H7 (cell line): ENCODE measurements around the gene FAM222A. TPM values are rescaled to one million over a fixed set of nuclear protein-coding genes. Genes with fewer than 3 reads are reported as not detected.

ENCODE experiments used
- DNase-seq: peaks from one replicate; pipeline ENCODE4 v3.0.0; 2012
- H3K27me3 ChIP-seq: 2 replicates; pipeline ENCODE4 v1.6.0; 2011; ENCODE audit warnings: mild to moderate bottlenecking, low read length; ENCODE audit not compliant: control insufficient read depth, insufficient read depth
- H3K36me3 ChIP-seq: replicated peaks from 2 replicates; pipeline ENCODE4 v1.5.1; 2011; ENCODE audit warnings: low read length; ENCODE audit not compliant: control insufficient read depth, insufficient read depth
- H3K4me3 ChIP-seq: 2 replicates; pipeline ENCODE4 v1.5.1; 2011; ENCODE audit warnings: low read depth, mild to moderate bottlenecking, control low read depth, low read length, moderate library complexity; ENCODE audit not compliant: insufficient read depth
- total RNA-seq: library from RNA; depleted of rRNA; stranded (reverse); fragments of >200 nt; shearing (Covaris generic); gene quantifications from 2 replicates; pipeline ENCODE4 v1.2.3, GENCODE V29; 2014

The FAM222A gene
- total RNA-seq, 1 experiment from 2014 or later = 3.7 TPM

DNA sequence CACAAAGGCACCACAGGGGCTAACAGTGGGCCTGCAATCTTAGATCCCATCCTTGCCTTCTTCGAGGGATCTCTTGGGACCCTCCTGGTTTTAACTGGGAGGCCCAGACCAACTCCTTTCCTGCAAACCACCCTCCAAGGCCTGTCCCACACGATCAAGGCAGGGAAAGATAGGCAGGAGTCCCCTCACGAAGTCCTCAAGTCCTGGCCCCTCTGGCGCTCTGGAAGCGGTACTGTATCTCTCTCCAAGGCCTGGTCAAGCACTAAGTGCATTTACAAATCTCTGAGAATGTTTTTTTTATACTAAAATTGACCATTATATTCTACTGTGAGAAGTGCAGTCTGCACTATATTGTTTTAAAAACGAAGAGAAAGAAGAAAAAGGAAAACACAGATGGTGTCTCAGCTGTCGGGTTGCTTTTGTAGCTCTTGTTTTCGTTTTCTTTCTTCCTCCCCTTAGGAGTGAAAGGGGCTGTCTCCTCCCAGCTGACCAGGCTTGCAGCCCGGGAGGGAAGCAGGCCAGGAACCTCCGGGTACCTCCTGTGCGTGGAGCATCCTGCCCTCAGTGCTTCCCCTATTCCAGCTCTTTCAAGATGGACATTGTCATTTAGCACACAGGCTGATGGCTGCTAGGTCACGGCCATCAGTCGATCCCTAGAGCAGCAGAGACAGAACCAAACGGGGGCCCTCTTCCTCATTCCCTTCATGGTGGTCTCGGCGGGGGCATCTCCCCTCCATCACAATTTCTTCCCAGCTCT lies 56.7 kb downstream of the FAM222A start:
- H3K36me3 ChIP-seq = no peaks in the 10 kb centered on the region
- H3K4me3 ChIP-seq = no peak overlapping the region
- peak; percentile 49 for DNase-seq
- H3K27me3 ChIP-seq = no peaks in the 10 kb centered on the region

- no peak overlapping the region for H3K4me3 ChIP-seq
- no peaks in the 10 kb centered on the region for H3K27me3 ChIP-seq
- no peaks in the 10 kb centered on the region for H3K36me3 ChIP-seq
- peak; percentile 50 for DNase-seq
Observed at GRCh38 chr12:109770861-109771670, 57.4 kb downstream of the FAM222A start.

DNA sequence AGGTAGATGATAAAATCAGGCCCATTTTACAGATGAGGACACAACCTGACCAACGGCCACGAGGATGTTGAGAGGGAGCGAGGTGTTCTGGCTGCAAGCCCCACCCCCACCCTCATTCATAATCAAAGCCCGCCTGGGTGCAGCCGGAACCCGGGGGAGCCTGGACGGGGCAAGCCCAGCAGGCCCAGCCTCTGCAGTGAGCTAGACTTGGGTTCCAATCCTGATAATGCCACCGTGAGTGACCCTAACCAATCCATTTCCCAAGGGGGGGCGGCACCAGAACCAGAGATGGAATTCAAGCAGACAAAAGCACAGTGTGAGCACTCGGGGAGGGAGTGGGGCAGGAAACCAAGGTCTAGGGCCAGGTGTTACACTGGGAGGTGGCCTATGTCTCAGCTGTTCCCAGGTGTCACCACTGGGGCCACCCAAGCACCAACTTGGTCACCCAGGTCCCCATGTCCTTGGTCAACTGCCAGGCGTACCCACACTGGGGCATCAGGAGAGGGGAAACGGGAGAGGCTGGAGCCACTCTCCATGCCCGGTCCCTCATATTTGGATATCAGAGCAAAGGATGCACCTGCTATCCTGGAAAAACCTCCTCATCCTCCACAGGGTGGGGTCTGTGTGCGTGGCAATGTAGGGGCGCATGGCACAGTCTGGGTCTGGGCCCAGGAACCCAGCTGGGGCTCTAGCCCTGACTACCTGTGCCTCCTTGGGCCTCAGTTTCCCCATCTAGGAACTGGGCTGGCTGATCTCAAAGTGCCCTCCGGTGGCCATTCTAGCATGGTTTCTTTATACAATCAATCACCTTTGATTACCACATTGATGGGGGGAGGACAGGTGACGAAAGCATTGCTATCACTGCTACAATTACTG lies 58.4 kb downstream of the FAM222A start:
- peak; percentile 67 for DNase-seq
- no peaks in the 10 kb centered on the region for H3K27me3 ChIP-seq

GRCh38 chr12:109772622-109773321 lies 59.1 kb downstream of the FAM222A start:
- Histone ChIP-seq H3K4me3 (no peak overlapping the region), H3K27me3 (no peaks in the 10 kb centered on the region), H3K36me3 (no peaks in the 10 kb centered on the region)
- peak; percentile 32 for DNase-seq

More for the DNA sequence above, 58.4 kb downstream of the FAM222A start:
- H3K4me3 ChIP-seq = no peak overlapping the region
- no peaks in the 10 kb centered on the region for H3K36me3 ChIP-seq

- Histone ChIP-seq H3K36me3 (no peaks in the 10 kb centered on the region), H3K27me3 (no peaks in the 10 kb centered on the region), H3K4me3 (no peak overlapping the region)
- DNase-seq = peak; percentile 37
Observed at GRCh38 chr12:109773384-109774011, 59.9 kb downstream of the FAM222A start.

GRCh38 chr12:109775172-109775881 lies 61.7 kb downstream of the FAM222A start:
- peak; percentile 90 for DNase-seq
- Histone ChIP-seq H3K4me3 (no peak overlapping the region), H3K27me3 (no peaks in the 10 kb centered on the region), H3K36me3 (no peaks in the 10 kb centered on the region)

DNA sequence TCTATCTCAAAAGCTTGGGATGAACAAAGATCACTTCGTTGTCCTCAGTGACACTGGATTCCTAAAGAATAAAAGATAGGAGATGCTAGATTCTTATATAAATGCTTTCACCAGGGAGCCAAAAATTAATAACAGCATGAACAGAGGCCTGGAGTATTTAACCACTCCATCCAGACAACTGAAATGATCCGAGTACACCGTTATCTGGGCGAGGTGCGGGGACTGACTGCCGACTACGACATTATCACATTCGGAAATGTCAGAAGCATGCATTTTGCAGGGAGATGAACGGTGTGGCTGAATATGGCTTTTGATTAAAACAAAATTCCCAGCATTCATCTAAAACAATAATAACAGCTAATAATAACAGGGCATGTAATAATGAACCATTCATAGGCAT lies 63.0 kb downstream of the FAM222A start:
- Histone ChIP-seq H3K36me3 (no peaks in the 10 kb centered on the region), H3K27me3 (no peaks in the 10 kb centered on the region), H3K4me3 (no peak overlapping the region)
- no peak for DNase-seq

GRCh38 chr12:109777544-109777943 lies 63.9 kb downstream of the FAM222A start:
- Histone ChIP-seq H3K27me3 (no peaks in the 10 kb centered on the region), H3K4me3 (no peak overlapping the region), H3K36me3 (no peaks in the 10 kb centered on the region)
- DNase-seq = peak; percentile 89

DNA sequence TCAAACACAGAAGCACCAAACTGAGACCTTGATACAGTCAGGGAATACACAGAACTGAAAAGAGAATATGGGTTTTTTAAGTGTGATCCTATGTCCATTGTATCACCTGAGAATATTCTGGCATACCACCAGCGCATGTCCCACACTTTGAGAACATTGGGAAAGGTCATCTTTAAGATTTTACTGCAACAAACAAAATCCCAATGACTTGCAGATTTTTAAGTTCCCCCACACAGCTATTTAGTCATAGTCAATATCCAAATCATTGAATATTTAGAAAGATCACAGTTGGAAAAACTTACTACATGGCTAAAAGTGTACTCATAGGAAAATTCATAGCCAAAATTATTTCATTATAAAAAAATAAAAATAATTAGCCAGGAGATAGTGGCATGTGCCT lies 65.1 kb downstream of the FAM222A start:
- DNase-seq = no peak
- Histone ChIP-seq H3K27me3 (no peaks in the 10 kb centered on the region), H3K36me3 (no peaks in the 10 kb centered on the region), H3K4me3 (no peak overlapping the region)

- Histone ChIP-seq H3K4me3 (no peak overlapping the region), H3K36me3 (no peaks in the 10 kb centered on the region; the same call in 1 of the 2 replicates), H3K27me3 (no peaks in the 10 kb centered on the region)
- peak; percentile 43 for DNase-seq
Observed at GRCh38 chr12:109779382-109779781, 65.8 kb downstream of the FAM222A start.

- Histone ChIP-seq H3K27me3 (no peaks in the 10 kb centered on the region), H3K4me3 (no peak overlapping the region), H3K36me3 (no peaks in the 10 kb centered on the region; the same call in none of the 2 replicates)
- no peak for DNase-seq
Observed at GRCh38 chr12:109781668-109782325, 68.2 kb downstream of the FAM222A start.

- Histone ChIP-seq H3K4me3 (no peak overlapping the region), H3K36me3 (no peaks in the 10 kb centered on the region; the same call in none of the 2 replicates), H3K27me3 (no peaks in the 10 kb centered on the region)
- no peak for DNase-seq
Observed at GRCh38 chr12:109782326-109782703, 68.7 kb downstream of the FAM222A start.
